22Rv1 (cell line): ENCODE results near the gene SRL.

ENCODE experiments used
- ZFX ChIP-seq: fragments of 450-650 bp; IDR thresholded peaks from 2 replicates; pipeline ENCODE4 v1.6.1; 2017; ENCODE audit warnings: antibody characterized with exemption, borderline replicate concordance
- TF ChIP-seq, protein P1 (sequence below): fragments of 450-650 bp; IDR thresholded peaks from 2 replicates; pipeline ENCODE4 v1.5.1; 2017; ENCODE audit warnings: mild to moderate bottlenecking

GRCh38 chr16:4239020-4239419, 2.9 kb downstream of the SRL start:
- TF ChIP-seq, protein P1, sequence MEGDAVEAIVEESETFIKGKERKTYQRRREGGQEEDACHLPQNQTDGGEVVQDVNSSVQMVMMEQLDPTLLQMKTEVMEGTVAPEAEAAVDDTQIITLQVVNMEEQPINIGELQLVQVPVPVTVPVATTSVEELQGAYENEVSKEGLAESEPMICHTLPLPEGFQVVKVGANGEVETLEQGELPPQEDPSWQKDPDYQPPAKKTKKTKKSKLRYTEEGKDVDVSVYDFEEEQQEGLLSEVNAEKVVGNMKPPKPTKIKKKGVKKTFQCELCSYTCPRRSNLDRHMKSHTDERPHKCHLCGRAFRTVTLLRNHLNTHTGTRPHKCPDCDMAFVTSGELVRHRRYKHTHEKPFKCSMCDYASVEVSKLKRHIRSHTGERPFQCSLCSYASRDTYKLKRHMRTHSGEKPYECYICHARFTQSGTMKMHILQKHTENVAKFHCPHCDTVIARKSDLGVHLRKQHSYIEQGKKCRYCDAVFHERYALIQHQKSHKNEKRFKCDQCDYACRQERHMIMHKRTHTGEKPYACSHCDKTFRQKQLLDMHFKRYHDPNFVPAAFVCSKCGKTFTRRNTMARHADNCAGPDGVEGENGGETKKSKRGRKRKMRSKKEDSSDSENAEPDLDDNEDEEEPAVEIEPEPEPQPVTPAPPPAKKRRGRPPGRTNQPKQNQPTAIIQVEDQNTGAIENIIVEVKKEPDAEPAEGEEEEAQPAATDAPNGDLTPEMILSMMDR: no peak
- TF ChIP-seq ZFX: no peak
